CD14-positive monocyte (primary cell): Measurements from ENCODE around the gene LAMP1. TPM values are rescaled to one million over a fixed set of nuclear protein-coding genes. Genes with fewer than 3 reads are reported as not detected.
"Not testable (repeated sequence)": the region's sequence is repeated elsewhere in the genome, so short reads cannot be mapped to it uniquely, and the experiment has no call there.

Experiments used
- DNase-seq, 3 donors: peaks; one replicate each; pipeline ENCODE4 v3.0.0-alpha.2; 2011 to 2022
- H2AFZ ChIP-seq: 2 replicates; pipeline ENCODE4 v1.6.0; 2012; ENCODE audit warnings: mild to moderate bottlenecking, low read depth, low read length, inconsistent platforms; ENCODE audit not compliant: insufficient read depth, poor library complexity, severe bottlenecking
- H3K27ac ChIP-seq, 2 donors: 1 replicate in 1 of 2; 2 replicates in 1 of 2; pipeline ENCODE4 v1.5.1; 2012 to 2013; ENCODE audit warnings: low read length in 2 of 2, control low read depth in 1 of 2, inconsistent platforms in 1 of 2, low read depth in 1 of 2, mild to moderate bottlenecking in 1 of 2
- H3K27me3 ChIP-seq, 2 donors: one replicate each; pipeline versions ENCODE4 v1.6.0 to v1.6.1; 2011 to 2013; ENCODE audit warnings: low read length in 2 of 2; ENCODE audit not compliant: control insufficient read depth in 2 of 2, insufficient read depth in 2 of 2
- H3K36me3 ChIP-seq, 2 donors: replicated peaks in 1 of 2; 1 replicate in 1 of 2; 2 replicates in 1 of 2; pipeline versions ENCODE4 v1.5.1 to v1.6.1; 2012 to 2013; ENCODE audit warnings: low read length in 2 of 2, control low read depth in 1 of 2, inconsistent platforms in 1 of 2, mild to moderate bottlenecking in 1 of 2; ENCODE audit not compliant: insufficient read depth in 2 of 2, control insufficient read depth in 1 of 2
- H3K4me1 ChIP-seq, 2 donors: 1 replicate in 1 of 2; 2 replicates in 1 of 2; pipeline versions ENCODE4 v1.5.1 to v1.6.1; 2012 to 2013; ENCODE audit warnings: low read length in 2 of 2, control low read depth in 1 of 2, inconsistent platforms in 1 of 2, mild to moderate bottlenecking in 1 of 2, moderate library complexity in 1 of 2; ENCODE audit not compliant: insufficient read depth in 2 of 2, control insufficient read depth in 1 of 2
- H3K4me2 ChIP-seq: replicated peaks from 2 replicates; pipeline ENCODE3; 2012; ENCODE audit warnings: low read length, moderate library complexity, mild to moderate bottlenecking; ENCODE audit not compliant: poor library complexity, severe bottlenecking; ENCODE audit errors: extremely low read depth
- H3K4me3 ChIP-seq, 3 experiments: fragments of 200-600 bp in 1 of 3; sonication (generic) in 1 of 3; replicated peaks in 1 of 3; 1 replicate in 2 of 3; 2 replicates in 1 of 3; pipeline ENCODE4 v1.5.1; 2011 to 2013; ENCODE audit warnings: low read length in 3 of 3, mild to moderate bottlenecking in 3 of 3, control low read depth in 2 of 3, low read depth in 2 of 3, inconsistent platforms in 1 of 3, moderate library complexity in 1 of 3
- H3K79me2 ChIP-seq: 2 replicates; pipeline ENCODE4 v1.6.0; 2012; ENCODE audit warnings: mild to moderate bottlenecking, control low read depth, inconsistent platforms, low read length, moderate library complexity; ENCODE audit not compliant: insufficient read depth
- H3K9ac ChIP-seq: 2 replicates; pipeline ENCODE4 v1.6.0; 2017; ENCODE audit warnings: low read length, mild to moderate bottlenecking; ENCODE audit not compliant: insufficient read depth, poor library complexity, severe bottlenecking
- H3K9me3 ChIP-seq, 2 donors: replicated peaks in 1 of 2; 1 replicate in 1 of 2; 2 replicates in 1 of 2; pipeline versions ENCODE4 v1.5.1 to v1.6.1; 2012 to 2013; ENCODE audit warnings: low read length in 2 of 2, control low read depth in 1 of 2; ENCODE audit not compliant: control insufficient read depth in 1 of 2, insufficient read depth in 1 of 2
- H4K20me1 ChIP-seq: 2 replicates; pipeline ENCODE4 v1.6.0; 2012; ENCODE audit warnings: mild to moderate bottlenecking, low read length, control low read depth, moderate library complexity; ENCODE audit not compliant: insufficient read depth
- H3K27ac Mint-ChIP-seq, 7 donors: one replicate each; pipeline ENCODE4 v1.8.0; 2020; ENCODE audit warnings: mild to moderate bottlenecking in 7 of 7, mixed read lengths in 7 of 7, moderate library complexity in 6 of 7, inconsistent platforms in 2 of 7
- H3K27me3 Mint-ChIP-seq, 3 donors: one replicate each; pipeline ENCODE4 v1.8.0; 2021 to 2022; ENCODE audit warnings: low read depth in 3 of 3, mild to moderate bottlenecking in 3 of 3, mixed read lengths in 3 of 3, moderate library complexity in 3 of 3, inconsistent platforms in 1 of 3
- H3K36me3 Mint-ChIP-seq, 2 donors: one replicate each; pipeline ENCODE4 v1.8.0; 2020; ENCODE audit warnings: mixed read lengths in 2 of 2, inconsistent platforms in 1 of 2, mild to moderate bottlenecking in 1 of 2
- H3K4me1 Mint-ChIP-seq: one replicate; pipeline ENCODE4 v1.8.0; 2020; ENCODE audit warnings: mild to moderate bottlenecking, mixed read lengths
- H3K4me3 Mint-ChIP-seq, 2 donors: one replicate each; pipeline ENCODE4 v1.8.0; 2020; ENCODE audit warnings: mild to moderate bottlenecking in 2 of 2, mixed read lengths in 2 of 2, moderate library complexity in 1 of 2
- H3K9me3 Mint-ChIP-seq, 7 donors: one replicate each; pipeline ENCODE4 v1.8.0; 2020 to 2022; ENCODE audit warnings: mixed read lengths in 7 of 7, mild to moderate bottlenecking in 6 of 7, moderate library complexity in 6 of 7, inconsistent platforms in 2 of 7
- CTCF ChIP-seq: fragments of 200-600 bp; IDR thresholded peaks from one replicate; pipeline ENCODE4 v1.8.0; 2022; ENCODE audit warnings: antibody characterized with exemption, mild to moderate bottlenecking
- WGBS: methylation state at CpG from one replicate; pipeline ENCODE4 v1.1.5; 2013; ENCODE audit warnings: missing lambda C conversion rate; ENCODE audit not compliant: insufficient coverage; 5-methylcytosine and 5-hydroxymethylcytosine counted together
- intact Hi-C, 2 donors: fragments of 100-400 bp; cut with micrococcal nuclease; formaldehyde crosslinking; loops; one replicate each; pipeline versions ENCODE4 v1.15.0 to v1.15.1; 2023
- polyA plus RNA-seq, 3 donors: library from polyadenylated mRNA; depleted of rRNA in 1 of 3; unstranded in 2 of 3; stranded (reverse) in 1 of 3; fragments of 300-500 nt in 2 of 3; fragments of >200 nt in 1 of 3; fragmentation: Illumina TruSeq in 2 of 3; gene quantifications; 1 replicate in 2 of 3; 2 replicates in 1 of 3; pipeline ENCODE4 v1.2.3, GENCODE V29; 2012 to 2021

LAMP1 gene
- polyA plus RNA-seq, 3 donors, result 22.0 to 122 (median 24.5) TPM

DNA sequence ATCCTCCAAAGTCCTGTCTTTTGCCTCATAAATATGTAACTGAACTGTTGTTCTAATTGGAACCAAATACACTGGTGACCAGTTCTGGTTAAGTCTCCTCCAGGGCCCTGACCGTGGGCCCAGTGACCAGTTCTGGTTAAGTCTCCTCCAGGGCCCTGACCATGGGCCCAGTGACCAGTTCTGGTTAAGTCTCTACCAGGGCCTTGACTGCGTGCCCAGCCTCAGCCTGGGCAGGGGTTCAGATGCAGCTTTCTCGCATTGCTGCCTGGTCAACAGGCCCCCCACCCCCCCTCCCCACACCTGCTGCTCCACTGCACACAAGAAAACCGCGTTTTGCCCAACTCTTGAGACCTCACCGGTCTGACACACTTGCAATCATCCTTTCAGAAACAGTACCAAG is 70.7 kb downstream of the LAMP1 start:
- Histone ChIP-seq H2AFZ (no peak overlapping the region), H3K27ac (no peak overlapping the region), H4K20me1 (no peaks in the 10 kb centered on the region), H3K4me3 (no peak overlapping the region), H3K4me1 (peaks cover 5 to 6% of the 10 kb centered on the region in 2 donors), H3K9ac (no peak overlapping the region), H3K9me3 (peaks cover 0 to 3% of the 10 kb centered on the region in 2 donors), H3K4me2 (no peak overlapping the region), H3K36me3 (no peaks in the 10 kb centered on the region), H3K27me3 (peaks cover 6 to 27% of the 10 kb centered on the region in 2 donors), H3K79me2 (no peaks in the 10 kb centered on the region)
- Mint-ChIP-seq H3K9me3 (peaks cover 0 to 19% (median 6%) of the 10 kb centered on the region in 7 donors), H3K36me3 (peaks cover 0 to under 1% of the 10 kb centered on the region in 2 donors), H3K27me3 (peaks cover 22 to 38% (median 26%) of the 10 kb centered on the region in 3 donors), H3K4me1 (peaks cover 4% of the 10 kb centered on the region), H3K4me3 (no peak overlapping the region), H3K27ac (no peak overlapping the region)
- intact Hi-C loops, result no loop called here
- WGBS, result 81% methylated on average over 6 of the region's 6 CpGs
- no peak for DNase-seq
- no peak for TF ChIP-seq CTCF

DNA sequence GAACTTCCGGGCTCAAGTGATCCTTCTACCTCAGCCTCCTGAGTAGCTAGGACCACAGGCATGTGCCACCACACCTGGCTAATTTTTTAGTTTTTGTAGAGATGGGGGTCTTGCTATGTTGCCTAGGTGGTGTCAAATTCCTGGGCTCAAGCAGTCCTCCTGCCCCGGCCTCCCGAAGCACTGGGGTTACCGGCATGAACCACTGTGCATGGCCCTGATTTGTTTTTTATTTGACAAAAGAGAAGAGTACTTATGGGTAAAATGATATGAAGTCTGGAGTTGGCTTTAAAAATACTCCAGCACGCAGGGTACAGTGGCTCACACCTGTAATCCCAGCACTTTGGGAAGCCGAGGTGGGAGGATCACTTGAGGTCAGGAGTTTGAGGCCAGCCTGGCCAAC is 71.3 kb downstream of the LAMP1 start:
- Mint-ChIP-seq H3K27me3 (peaks cover 19 to 32% (median 22%) of the 10 kb centered on the region in 3 donors), H3K9me3 (peaks cover 0 to 15% (median 2%) of the 10 kb centered on the region in 7 donors)
- H2AFZ ChIP-seq, H3K36me3 ChIP-seq, H3K4me1 ChIP-seq, DNase-seq, H3K9ac ChIP-seq, H3K9me3 ChIP-seq, H4K20me1 ChIP-seq, H3K36me3 Mint-ChIP-seq, intact Hi-C loops, H3K27ac ChIP-seq, H3K4me3 Mint-ChIP-seq, H3K79me2 ChIP-seq, H3K4me3 ChIP-seq, H3K4me1 Mint-ChIP-seq, H3K4me2 ChIP-seq, H3K27ac Mint-ChIP-seq: not testable (repeated sequence)
- whole genome bisulfite sequencing, result 90% methylated on average over 3 of the region's 6 CpGs
- peaks cover 4 to 21% of the 10 kb centered on the region in 2 donors for H3K27me3 ChIP-seq
